Activated CD4-positive, alpha-beta T cell treated with anti-CD3 and anti-CD28 coated beads for 24 hours (primary cell): Measurements from ENCODE around the gene C10orf120.

Source experiments
- DNase-seq, 2 donors: peaks; one replicate each; pipeline ENCODE4 v3.0.0-alpha.2; 2020; ENCODE audit warnings: low read depth in 2 of 2

The C10orf120 gene

GRCh38 chr10:122660696-122661095 lies 39.0 kb downstream of the C10orf120 start:
- DNase-seq, result no peak

DNA sequence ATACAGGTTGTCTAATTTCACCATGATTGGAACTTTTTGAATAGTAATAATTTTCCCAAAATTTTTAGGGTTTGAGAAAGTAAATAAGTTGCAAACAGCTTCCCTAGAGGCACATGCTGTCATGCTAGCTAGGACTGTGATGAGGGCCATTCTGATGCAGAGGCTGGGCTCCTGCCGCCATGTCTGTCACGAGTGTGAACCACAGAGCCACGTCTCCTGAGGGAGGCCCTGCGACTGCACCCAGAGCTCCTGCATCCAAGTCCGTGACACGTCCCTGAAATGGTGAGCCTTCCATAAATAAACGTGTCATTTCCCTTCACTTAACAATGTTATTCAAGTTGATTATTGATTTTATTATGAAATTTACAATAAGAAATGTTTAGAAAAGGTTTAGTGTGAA lies 40.0 kb downstream of the C10orf120 start:
- no peak for DNase-seq

DNA sequence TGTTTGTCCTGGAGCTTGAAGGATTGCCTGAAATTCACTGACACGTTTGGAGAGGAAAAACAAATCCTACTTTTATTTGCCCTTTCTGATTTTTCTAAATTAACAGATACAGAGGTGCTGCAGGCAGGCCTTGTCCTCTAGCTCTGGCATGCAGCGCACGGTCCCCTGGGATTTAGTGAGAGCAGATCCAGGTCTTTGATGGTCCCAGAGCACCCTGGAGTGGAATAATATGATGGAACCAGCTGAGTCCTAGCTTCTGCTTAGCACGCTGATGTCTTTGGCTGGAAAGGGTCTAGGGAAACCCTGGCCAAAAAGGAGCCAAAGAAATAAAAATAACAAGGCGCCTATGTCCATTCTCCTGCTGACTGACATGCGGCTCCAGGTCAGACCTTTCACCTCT lies 40.5 kb downstream of the C10orf120 start:
- no peak for DNase-seq

- DNase-seq, result no peak
These were observed 41.1 kb downstream of the C10orf120 start for GRCh38 chr10:122658356-122659049.

GRCh38 chr10:122657729-122658128 lies 41.9 kb downstream of the C10orf120 start:
- no peak for DNase-seq

DNA sequence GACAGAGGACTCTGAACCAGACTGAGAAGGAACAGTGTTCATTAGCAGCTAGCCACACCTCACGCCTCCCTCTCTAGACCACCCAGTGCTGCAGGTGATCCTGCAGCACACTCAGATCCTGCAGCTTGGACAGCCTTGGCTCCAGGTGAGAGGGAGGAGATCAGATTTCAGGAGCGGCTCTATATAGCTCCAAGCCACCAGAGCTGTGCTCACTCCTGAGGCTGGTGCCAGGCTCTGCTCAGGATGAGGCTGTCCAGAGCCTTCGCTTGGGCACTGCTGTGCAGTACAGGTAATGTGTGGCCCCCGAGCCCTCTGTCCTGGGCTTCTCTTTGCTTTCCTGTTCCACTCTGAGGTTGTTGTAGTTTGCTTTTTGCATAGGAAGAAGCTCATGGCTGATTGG lies 42.4 kb downstream of the C10orf120 start:
- DNase-seq, result no peak

DNA sequence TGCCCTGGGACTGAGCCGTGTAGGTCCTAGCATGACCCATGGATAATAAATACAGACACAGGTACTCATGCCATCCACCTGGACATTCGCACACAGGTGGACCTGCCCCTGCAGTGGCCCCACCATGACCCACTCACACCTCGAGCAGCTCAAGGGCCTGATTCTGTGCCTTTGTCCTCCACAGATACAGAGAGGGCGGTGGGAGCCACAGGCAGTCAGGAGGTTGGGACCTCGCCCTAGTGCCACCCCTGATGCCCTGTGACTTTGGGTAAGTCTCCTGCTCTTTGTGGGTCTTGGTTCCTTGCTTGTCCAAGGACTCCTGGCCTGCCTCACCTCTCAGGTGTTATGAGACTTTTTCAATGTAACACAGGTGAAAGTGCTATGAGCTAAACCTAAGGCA lies 42.9 kb downstream of the C10orf120 start:
- no peak for DNase-seq

- DNase-seq, result no peak
These were observed 43.3 kb downstream of the C10orf120 start for GRCh38 chr10:122656308-122656705.

DNA sequence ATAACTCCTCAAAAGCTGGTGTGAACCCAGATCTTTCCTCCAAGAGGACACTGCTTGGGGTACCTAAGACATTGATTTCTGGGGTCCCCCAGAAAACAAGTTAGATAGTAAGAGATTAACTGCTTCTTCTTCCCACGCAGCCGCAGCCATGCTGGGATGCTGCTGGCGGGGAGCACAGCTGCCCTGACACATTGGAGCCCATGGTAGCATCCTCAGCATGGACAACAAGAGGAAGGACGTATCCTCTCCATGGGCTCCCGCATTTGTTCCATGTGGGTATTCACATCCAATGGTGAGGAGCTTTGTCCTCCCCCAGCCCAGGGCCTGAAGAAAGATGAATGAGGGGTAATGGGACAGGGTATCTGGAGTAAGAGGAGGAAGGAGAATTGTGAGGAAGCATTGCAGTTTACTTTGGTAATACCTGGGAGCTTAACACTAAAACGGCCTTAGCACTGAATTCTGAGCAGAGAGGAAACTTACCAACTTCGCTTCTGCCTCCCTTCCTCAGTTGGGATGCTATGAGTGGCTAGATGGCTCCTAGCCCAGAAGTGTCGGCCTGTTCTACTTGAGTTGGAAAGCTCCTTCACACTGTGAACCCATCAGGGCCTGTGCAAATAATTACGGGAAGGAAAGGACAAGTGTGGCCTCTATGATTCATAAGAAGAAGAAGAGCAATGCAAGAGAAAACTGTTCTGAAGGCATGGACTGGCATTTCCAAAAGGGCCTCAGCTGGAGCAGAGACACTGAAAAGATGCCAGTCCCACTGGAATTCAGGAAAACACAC lies 43.9 kb downstream of the C10orf120 start:
- no peak for DNase-seq

- no peak for DNase-seq
These were observed 49.3 kb downstream of the C10orf120 start for GRCh38 chr10:122650331-122650730.

DNA sequence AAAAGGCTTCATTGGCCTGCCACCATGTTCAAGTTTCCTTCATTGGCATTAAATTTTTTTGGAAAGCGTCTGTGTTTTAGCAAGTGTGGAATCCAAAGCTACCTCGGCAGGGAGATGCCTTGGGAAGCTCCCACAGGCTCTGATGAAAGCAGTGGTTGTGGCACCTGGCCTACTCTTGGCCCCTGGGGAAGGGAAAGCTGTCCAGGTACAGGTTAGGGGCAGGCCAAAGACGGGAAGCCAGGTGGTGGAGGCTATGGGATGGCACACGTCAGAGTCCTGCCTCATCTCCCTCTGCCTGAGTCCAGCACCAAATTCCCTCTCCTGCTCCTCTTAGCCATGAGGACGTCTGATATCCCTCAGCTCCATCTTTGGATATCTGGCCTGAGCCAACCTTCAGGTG lies 49.7 kb downstream of the C10orf120 start:
- no peak for DNase-seq

GRCh38 chr10:122648599-122649428 lies 50.8 kb downstream of the C10orf120 start:
- peak in 1 of 2 donors; percentile 22 for DNase-seq
